PC-3 (cell line): ENCODE measurements around the gene TMEM200C. TPM values are rescaled to one million over a fixed set of nuclear protein-coding genes. Genes with fewer than 3 reads are reported as not detected.

Experiments
- ATAC-seq: fragments of 200-7000 bp; cut with Tn5 transposase; 2 replicates; pipeline ENCODE4 v1.9.1; 2020; ENCODE audit warnings: mild to moderate bottlenecking, moderate library complexity
- BruUV-seq: library from RNA; stranded (reverse); fragments of 400-500 nt; replicated peaks from 2 replicates; lab custom pipeline; 2021; lab: Mats Ljungman, UMichigan
- CTCF ChIA-PET: fragments of 300-600 bp; sonication (Branson Sonifier 250); formaldehyde crosslinking; loops from one replicate; lab custom pipeline; 2022; ENCODE audit warnings: antibody characterized with exemption; lab: Charles Lee
- POLR2A ChIA-PET: fragments of 300-600 bp; sonication (Branson Sonifier 250); formaldehyde crosslinking; loops from one replicate; lab custom pipeline; 2022; ENCODE audit warnings: antibody characterized with exemption; ENCODE audit not compliant: unreplicated experiment; lab: Charles Lee
- DNase-seq: peaks from one replicate; pipeline ENCODE4 v3.0.0-alpha.2; 2015
- H2AFZ ChIP-seq: fragments of 300-600 bp; sonication (generic); 2 replicates; pipeline ENCODE4 v1.6.0; 2016; ENCODE audit warnings: antibody characterized with exemption, low read length
- H3F3A ChIP-seq: fragments of 300-600 bp; sonication (generic); one replicate; pipeline ENCODE4 v1.6.0; 2017; ENCODE audit warnings: antibody characterized with exemption, low read length, control low read depth, mild to moderate bottlenecking; ENCODE audit not compliant: unreplicated experiment
- H3K27ac ChIP-seq: fragments of 300-600 bp; sonication (generic); 2 replicates; pipeline ENCODE4 v1.5.1; 2016; ENCODE audit warnings: mild to moderate bottlenecking, low read length
- H3K27me3 ChIP-seq: fragments of 300-600 bp; sonication (generic); 2 replicates; pipeline ENCODE4 v1.6.1; 2016; ENCODE audit warnings: low read length, mixed read lengths
- H3K36me3 ChIP-seq: fragments of 300-600 bp; sonication (generic); 2 replicates; pipeline ENCODE4 v1.6.1; 2016; ENCODE audit warnings: low read depth, mixed run types, low read length, mixed read lengths
- H3K4me1 ChIP-seq: fragments of 300-600 bp; sonication (generic); 2 replicates; pipeline ENCODE4 v1.5.1; 2016; ENCODE audit warnings: low read length; ENCODE audit not compliant: insufficient read depth
- H3K4me2 ChIP-seq: fragments of 300-600 bp; sonication (generic); 2 replicates; pipeline ENCODE4 v1.6.0; 2016; ENCODE audit warnings: low read length
- H3K4me3 ChIP-seq: fragments of 300-600 bp; sonication (generic); 2 replicates; pipeline ENCODE4 v1.5.1; 2016; ENCODE audit warnings: mild to moderate bottlenecking, low read length, mixed read lengths
- H3K79me2 ChIP-seq: fragments of 300-600 bp; sonication (generic); 2 replicates; pipeline ENCODE4 v1.6.1; 2017; ENCODE audit warnings: low read length, mixed read lengths
- H3K9ac ChIP-seq: fragments of 300-600 bp; sonication (generic); 2 replicates; pipeline ENCODE4 v1.6.0; 2016; ENCODE audit warnings: mild to moderate bottlenecking, low read length
- H3K9me2 ChIP-seq: fragments of 300-600 bp; sonication (generic); replicated peaks from 2 replicates; pipeline ENCODE4 v1.6.1; 2016; ENCODE audit warnings: mixed run types, low read length, mixed read lengths
- H3K9me3 ChIP-seq: fragments of 300-600 bp; sonication (generic); 2 replicates; pipeline ENCODE4 v1.6.1; 2016; ENCODE audit warnings: low read length, mixed read lengths
- H4K20me1 ChIP-seq: fragments of 300-600 bp; sonication (generic); 2 replicates; pipeline ENCODE4 v1.6.1; 2016; ENCODE audit warnings: low read length, mixed read lengths
- CTCF ChIP-seq: fragments of 300-600 bp; sonication (generic); conservative IDR thresholded peaks from 2 replicates; pipeline ENCODE4 v1.5.1; 2017; ENCODE audit warnings: antibody characterized with exemption, low read depth, mild to moderate bottlenecking, low read length
- EZH2 ChIP-seq: fragments of 300-600 bp; sonication (generic); IDR thresholded peaks from one replicate; pipeline ENCODE4 v1.6.1; 2017; ENCODE audit warnings: antibody characterized with exemption, mild to moderate bottlenecking, low read length; ENCODE audit not compliant: unreplicated experiment
- EZH2phosphoT487 ChIP-seq: fragments of 300-600 bp; sonication (generic); IDR thresholded peaks from 2 replicates; pipeline ENCODE4 v1.6.1; 2018; ENCODE audit warnings: mild to moderate bottlenecking, antibody characterized with exemption, low read length, borderline replicate concordance
- intact Hi-C: fragments of 100-400 bp; cut with micrococcal nuclease; formaldehyde crosslinking; loops from 2 replicates; pipeline ENCODE4 v1.9.0; 2023
- total RNA-seq: library from RNA; depleted of rRNA; stranded (reverse); fragments of >200 nt; gene quantifications from 2 replicates; pipeline ENCODE4 v1.2.3, GENCODE V29; 2014

Gene TMEM200C
- total RNA-seq, 1 experiment from 2014 or later = 6.5 TPM

GRCh38 chr18:5842653-5843052 is 52.7 kb downstream of the TMEM200C start:
- Histone ChIP-seq H3K79me2 (no peaks in the 10 kb centered on the region), H3K9ac (no peak overlapping the region), H3F3A (no peaks in the 10 kb centered on the region), H3K27me3 (peaks cover 32% of the 10 kb centered on the region), H3K4me2 (no peak overlapping the region), H3K36me3 (no peaks in the 10 kb centered on the region), H3K4me1 (no peaks in the 10 kb centered on the region), H3K9me2 (no peaks in the 10 kb centered on the region), H3K27ac (no peak overlapping the region), H3K9me3 (no peaks in the 10 kb centered on the region), H4K20me1 (no peaks in the 10 kb centered on the region), H2AFZ (no peak overlapping the region), H3K4me3 (no peak overlapping the region)
- ATAC-seq (no peak), DNase-seq (no peak)
- no TSS peak for BruUV-seq
- CTCF ChIA-PET = no interaction called here
- intact Hi-C loops = no loop called here
- POLR2A ChIA-PET = no interaction called here
- no peak for TF ChIP-seq EZH2phosphoT487
- no peak for TF ChIP-seq CTCF
- no peak for TF ChIP-seq EZH2

GRCh38 chr18:5841518-5841917 is 53.8 kb downstream of the TMEM200C start:
- Histone ChIP-seq H3K79me2 (no peaks in the 10 kb centered on the region), H4K20me1 (no peaks in the 10 kb centered on the region), H3F3A (no peaks in the 10 kb centered on the region), H3K4me3 (no peak overlapping the region), H2AFZ (no peak overlapping the region), H3K9me3 (no peaks in the 10 kb centered on the region), H3K4me2 (no peak overlapping the region), H3K27ac (no peak overlapping the region), H3K9me2 (no peaks in the 10 kb centered on the region), H3K4me1 (no peaks in the 10 kb centered on the region), H3K27me3 (peaks cover 34% of the 10 kb centered on the region), H3K9ac (no peak overlapping the region), H3K36me3 (no peaks in the 10 kb centered on the region)
- POLR2A ChIA-PET = no interaction called here
- CTCF ChIA-PET = interaction anchor here (0.6 to 0.7 kb wide), 2 partner anchors 149 to 546 kb away, joined by 3 to 5 read pairs; partner anchors contain the start of gene ZBTB14
- peak; percentile 42 for TF ChIP-seq CTCF
- TF ChIP-seq EZH2phosphoT487 = no peak
- no peak for DNase-seq
- no TSS peak for BruUV-seq
- intact Hi-C loops = loop anchor here (1.0 kb wide), 1 partner anchor 768 kb away; no protein-coding TSS in a partner anchor
- ATAC-seq = peak; percentile 40; the same call in 1 of the 2 replicates

- POLR2A ChIA-PET = no interaction called here
Measured at GRCh38 chr18:5840547-5840946, 54.8 kb downstream of the TMEM200C start.

More at GRCh38 chr18:5840547-5840946, 54.8 kb downstream of the TMEM200C start:
- no peak overlapping the region for H3K4me2 ChIP-seq
- intact Hi-C loops = no loop called here
- H3K36me3 ChIP-seq = no peaks in the 10 kb centered on the region
- no peaks in the 10 kb centered on the region for H3K9me3 ChIP-seq
- TF ChIP-seq EZH2phosphoT487 = no peak
- TF ChIP-seq CTCF = no peak
- TF ChIP-seq EZH2 = no peak
- CTCF ChIA-PET = interaction anchor here (0.7 kb wide), 1 partner anchor 545 kb away, joined by 3 read pairs; the partner anchor contains the start of gene ZBTB14
- DNase-seq (no peak), ATAC-seq (no peak)
- no peaks in the 10 kb centered on the region for H3K9me2 ChIP-seq
- no TSS peak for BruUV-seq
- no peak overlapping the region for H3K9ac ChIP-seq
- no peaks in the 10 kb centered on the region for H3K4me1 ChIP-seq
- H3K79me2 ChIP-seq = no peaks in the 10 kb centered on the region
- no peak overlapping the region for H3K4me3 ChIP-seq
- H2AFZ ChIP-seq = no peak overlapping the region
- no peaks in the 10 kb centered on the region for H4K20me1 ChIP-seq
- H3K27me3 ChIP-seq = peaks cover 34% of the 10 kb centered on the region
- no peak overlapping the region for H3K27ac ChIP-seq
- no peaks in the 10 kb centered on the region for H3F3A ChIP-seq
